ENCODE results near the gene FAM131B. TPM values are rescaled to one million over a fixed set of nuclear protein-coding genes. Genes with fewer than 3 reads are reported as not detected.

The FAM131B gene
- total and polyA plus RNA-seq, 9 of the 15 experiments (the other 6 are each of a cell fraction or from before 2014, with no cell fraction given), result 0.03 to 0.04 TPM; not detected in 7

- 0 out of 2 replicates have a peak, but pooled peaks have one; percentile 17 for TF ChIP-seq ZBTB49 (CRISPR knock-in tag; IDR thresholded peaks at IDR 0.05; ENCODE audit: borderline replicate concordance)
- TF ChIP-seq RBFOX2 (IDR thresholded peaks at IDR 0.05; ENCODE audit: low read depth, low read length), result peak; percentile 41; the same call in 1 of the 2 replicates
- TF ChIP-seq SMAD1 (IDR thresholded peaks at IDR 0.05; ENCODE audit: low read depth, low read length, partially characterized antibody), result no peak
Measured at GRCh38 chr7:143382791-143383641, 20.5 kb upstream of the FAM131B start (continued).

GRCh38 chr7:143382126-143382790 is 19.7 kb upstream of the FAM131B start:
- intact Hi-C loops (cut with micrococcal nuclease), result loop anchor here (5.0 kb wide), 1 partner anchor 35 kb away; no protein-coding TSS in a partner anchor
- FAIRE-seq (no peak), DNase-seq (ENCODE audit: extremely low read depth in 1 of 4, low spot score in 3 of 4) (peak in 3 of 4 experiments; percentile 27 to 75 (median 71)), ATAC-seq (no peak)
- H2AFZ ChIP-seq (ENCODE audit: low read depth, low read length), result peak overlapping the region; percentile 14; the same call in 1 of the 2 replicates
- H3K9me1 ChIP-seq (ENCODE audit: control insufficient read depth, insufficient read depth, low read length), result peaks cover 13% of the 10 kb centered on the region
- peaks cover 8% of the 10 kb centered on the region for H4K20me1 ChIP-seq (replicated peaks; ENCODE audit: control insufficient read depth, insufficient read depth, low read length)
- H3K9me3 ChIP-seq (replicated peaks; ENCODE audit: control insufficient read depth, insufficient read depth, low read depth, low read length), result no peaks in the 10 kb centered on the region
- peaks cover 21 to 37% of the 10 kb centered on the region in 2 experiments; a peak in 4 of 5 replicates for H3K4me1 ChIP-seq (replicated peaks in 1 of 2; ENCODE audit: control insufficient read depth in 2 of 2, insufficient read depth in 2 of 2, low read length in 2 of 2)
- CTCF ChIA-PET (ENCODE audit: low intra/inter-chr PET ratio), result interaction anchor here (0.6 kb wide), 1 partner anchor 65 kb away, joined by 5 read pairs; no protein-coding TSS in a partner anchor
- BruUV-seq (replicated peaks), result TSS peak; percentile 34
- H3K4me2 ChIP-seq (ENCODE audit: insufficient read depth, low read length), result peak overlapping the region; percentile 64
- peak overlapping the region; percentile 94 for H3K27ac ChIP-seq (ENCODE audit: extremely low read depth, low read depth, low read length)
- WGBS (ENCODE audit: insufficient coverage, low coverage, missing lambda C conversion rate), result 54% methylated on average over 17 of the region's 21 CpGs
- H3K4me3 ChIP-seq, result peak overlapping the region; percentile 72
- H3K9ac ChIP-seq (ENCODE audit: insufficient read depth in 1 of 2, low read depth in 2 of 2, low read length in 2 of 2), result peak overlapping the region; percentile 92 to 94
- in situ Hi-C loops (cut with MboI), result no loop called here
- peaks cover 12% of the 10 kb centered on the region for H3K79me2 ChIP-seq (ENCODE audit: control insufficient read depth, insufficient read depth, low read length)
- H3K36me3 ChIP-seq (ENCODE audit: control insufficient read depth, insufficient read depth, low read length), result peaks cover 39% of the 10 kb centered on the region; the same call in 2 of the 3 replicates
- POLR2A ChIA-PET, result interaction anchor here (1.2 to 4.0 kb wide), 3 partner anchors 10 to 12 kb away, joined by 4 to 29 read pairs (median 13); no protein-coding TSS in a partner anchor
- no peaks in the 10 kb centered on the region for H3K27me3 ChIP-seq (ENCODE audit: control insufficient read depth in 2 of 2, insufficient read depth in 2 of 2, low read length in 2 of 2)
- TF ChIP-seq FOXJ3 (CRISPR knock-in tag; IDR thresholded peaks at IDR 0.05), result no peak
- TF ChIP-seq SIN3B (IDR thresholded peaks at IDR 0.05; ENCODE audit: low read depth), result no peak
- no peak for TF ChIP-seq HSF4 (CRISPR knock-in tag; IDR thresholded peaks at IDR 0.05; ENCODE audit: borderline replicate concordance)
- TF ChIP-seq ATF7 (IDR thresholded peaks at IDR 0.05), result no peak
- TF ChIP-seq, protein P1, sequence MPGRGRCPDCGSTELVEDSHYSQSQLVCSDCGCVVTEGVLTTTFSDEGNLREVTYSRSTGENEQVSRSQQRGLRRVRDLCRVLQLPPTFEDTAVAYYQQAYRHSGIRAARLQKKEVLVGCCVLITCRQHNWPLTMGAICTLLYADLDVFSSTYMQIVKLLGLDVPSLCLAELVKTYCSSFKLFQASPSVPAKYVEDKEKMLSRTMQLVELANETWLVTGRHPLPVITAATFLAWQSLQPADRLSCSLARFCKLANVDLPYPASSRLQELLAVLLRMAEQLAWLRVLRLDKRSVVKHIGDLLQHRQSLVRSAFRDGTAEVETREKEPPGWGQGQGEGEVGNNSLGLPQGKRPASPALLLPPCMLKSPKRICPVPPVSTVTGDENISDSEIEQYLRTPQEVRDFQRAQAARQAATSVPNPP (IDR thresholded peaks at IDR 0.05; ENCODE audit: borderline replicate concordance, insufficient read depth, insufficient read length), result no peak
- TF ChIP-seq SMARCA4 (IDR thresholded peaks at IDR 0.05), result no peak
- no peak for TF ChIP-seq KLF10 (CRISPR knock-in tag; IDR thresholded peaks at IDR 0.05)
- no peak for TF ChIP-seq ZNF696 (CRISPR knock-in tag; conservative IDR thresholded peaks at IDR 0.05)
- TF ChIP-seq PRPF4 (IDR thresholded peaks at IDR 0.05; ENCODE audit: insufficient read depth, low read depth, low read length, poor library complexity, severe bottlenecking), result no peak
- TF ChIP-seq PTTG1 (tag; IDR thresholded peaks at IDR 0.05; ENCODE audit: low read depth), result no peak
